Adrenal gland (tissue), 12 donors: ENCODE measurements around the gene NPEPL1. TPM values are rescaled to one million over a fixed set of nuclear protein-coding genes. Genes with fewer than 3 reads are reported as not detected.
A peak's percentile ranks its signal among the peaks of the same experiment; 100 is the strongest.

Experiments used
- DNase-seq, 7 donors: peaks; one replicate each; pipeline ENCODE4 v3.0.0-alpha.2; 2019 to 2020
- H3K27ac ChIP-seq, 5 donors: fragments of 200-600 bp; sonication (generic) in 4 of 5; 1 replicate in 3 of 5; 2 replicates in 2 of 5; pipeline versions ENCODE4 v1.5.1 to v1.8.0; 2016 to 2020; ENCODE audit warnings: mild to moderate bottlenecking in 1 of 5
- H3K27me3 ChIP-seq: fragments of 200-600 bp; 2 replicates; pipeline ENCODE4 v1.8.0; 2021
- H3K36me3 ChIP-seq, 2 donors: fragments of 200-600 bp; replicated peaks in 1 of 2; 1 replicate in 1 of 2; 2 replicates in 1 of 2; pipeline versions ENCODE4 v1.5.1 to v1.8.0; 2018 to 2022
- H3K4me1 ChIP-seq, 2 donors: fragments of 200-600 bp; replicated peaks in 1 of 2; 1 replicate in 1 of 2; 2 replicates in 1 of 2; pipeline versions ENCODE4 v1.5.1 to v1.8.0; 2018 to 2021
- H3K4me3 ChIP-seq, 4 donors: fragments of 200-600 bp; sonication (generic) in 3 of 4; one replicate each; pipeline ENCODE4 v1.5.1; 2016 to 2018
- H3K9me3 ChIP-seq, 3 donors: fragments of 200-600 bp; sonication (generic) in 1 of 3; replicated peaks in 1 of 3; 1 replicate in 2 of 3; 2 replicates in 1 of 3; pipeline versions ENCODE4 v1.5.1 to v1.8.0; 2016 to 2021
- CTCF ChIP-seq, 6 experiments: fragments of 450-650 bp in 4 of 6; fragments of 200-600 bp in 2 of 6; sonication (generic) in 1 of 6; IDR thresholded peaks; 1 replicate in 5 of 6; 2 replicates in 1 of 6; pipeline versions ENCODE4 v1.5.1 to v1.8.0; 2016 to 2021; ENCODE audit warnings: antibody characterized with exemption in 6 of 6, mild to moderate bottlenecking in 2 of 6, moderate library complexity in 1 of 6
- POLR2A ChIP-seq, 2 donors: fragments of 450-650 bp; IDR thresholded peaks; one replicate each; pipeline ENCODE4 v1.6.1; 2017; ENCODE audit warnings: antibody characterized with exemption in 2 of 2, mild to moderate bottlenecking in 2 of 2, moderate library complexity in 1 of 2
- WGBS, 4 donors: extraction: QIAGEN DNeasy Blood & Tissue Kit in 2 of 4; methylation state at CpG; one replicate each; pipeline versions ENCODE4 v1.1.5 to v1.1.7; 2013 to 2017; 5-methylcytosine and 5-hydroxymethylcytosine counted together
- intact Hi-C, 2 donors: fragments of 100-400 bp; cut with DNase I; formaldehyde crosslinking; loops; one replicate each; pipeline versions ENCODE4 v1.14.1 to v1.15.0; 2022 to 2023
- polyA plus RNA-seq, 3 donors: library from polyadenylated mRNA; stranded (reverse); fragments of 200-250 nt in 2 of 3; fragments of 350-450 nt in 1 of 3; fragmentation: Illumina TruSeq in 1 of 3; extraction: RNeasy Lipid Tissue Mini Kit (QIAGEN cat#74804) in 1 of 3; gene quantifications; one replicate each; pipeline ENCODE4 v1.2.3, GENCODE V29; 2013 to 2014
- total RNA-seq, 9 donors: library from RNA; depleted of rRNA in 4 of 9; stranded (reverse); fragments of >200 nt in 4 of 9; fragments of 120-200 nt in 1 of 9; fragmentation: NEBNext Ultra II Directional in 1 of 9; extraction: Animal tissue kit (Norgen Biotek cat#: 25700) in 1 of 9; gene quantifications; one replicate each; pipeline versions ENCODE4 v1.1.0 to v1.2.4, GENCODE V29; 2013 to 2023
- donor health status: healthy with polysubstance abuse.
- donor health status: Bipolar disorder and iron deficiency.
- donor health status: DM: yes; HTN: yes; CAD: no.
- donor health status: DM: no; HTN: no; CAD: no.
- donor health status: DM: no; HTN: no; CAD: no.
- donor health status: DM: yes; HTN: yes; CAD: no.

NPEPL1 gene
- total and polyA plus RNA-seq, 12 donors, result 9.3 to 158 (median 35.2) TPM

- TF ChIP-seq CTCF (IDR thresholded peaks at IDR 0.05) (no peak), POLR2A (IDR thresholded peaks at IDR 0.05) (no peak)
- H3K4me3 ChIP-seq, result no peak overlapping the region
- H3K27me3 ChIP-seq, result no peaks in the 10 kb centered on the region
- H3K4me1 ChIP-seq, result no peaks in the 10 kb centered on the region
- DNase-seq, result no peak
- no peak overlapping the region for H3K27ac ChIP-seq
- no peaks in the 10 kb centered on the region for H3K9me3 ChIP-seq
- no peaks in the 10 kb centered on the region for H3K36me3 ChIP-seq
- intact Hi-C loops, result no loop called here
- WGBS, 4 donors, result 66 to 85% (median 78%) methylated on average over 3 of the region's 3 CpGs
These were observed 68.3 kb downstream of the NPEPL1 start for GRCh38 chr20:58760856-58761255.

GRCh38 chr20:58762120-58762519 is 69.5 kb downstream of the NPEPL1 start:
- DNase-seq, result peak in 1 of 7 donors; percentile 9
- Histone ChIP-seq H3K27me3 (no peaks in the 10 kb centered on the region), H3K4me3 (no peak overlapping the region), H3K4me1 (no peaks in the 10 kb centered on the region), H3K27ac (no peak overlapping the region), H3K9me3 (no peaks in the 10 kb centered on the region), H3K36me3 (no peaks in the 10 kb centered on the region)
- TF ChIP-seq CTCF (IDR thresholded peaks at IDR 0.05) (no peak), POLR2A (IDR thresholded peaks at IDR 0.05) (no peak)
- WGBS, 4 donors, result 57 to 81% (median 68%) methylated on average over 3 to 4 of the region's 4 CpGs
- intact Hi-C loops, result no loop called here

GRCh38 chr20:58763076-58763475 is 70.5 kb downstream of the NPEPL1 start:
- TF ChIP-seq POLR2A (IDR thresholded peaks at IDR 0.05) (no peak), CTCF (IDR thresholded peaks at IDR 0.05) (no peak)
- H3K9me3 ChIP-seq, result no peaks in the 10 kb centered on the region
- no peak for DNase-seq
- 90 to 93% (median 92%) methylated on average over 7 of the region's 7 CpGs for WGBS, 4 donors
- H3K27ac ChIP-seq, result no peak overlapping the region
- H3K4me3 ChIP-seq, result no peak overlapping the region
- no peaks in the 10 kb centered on the region for H3K27me3 ChIP-seq
- H3K4me1 ChIP-seq, result no peaks in the 10 kb centered on the region
- intact Hi-C loops, result no loop called here
- no peaks in the 10 kb centered on the region for H3K36me3 ChIP-seq

Other genes with a start within 250 kb of the NPEPL1 start
- gene APCDD1L, start 177.4 kb upstream of the NPEPL1 start, total RNA-seq, result under 1 TPM in 5 of 9 donors, not detected in 4; 0.06 to 0.96 (median 0.51) TPM
- under 1 TPM; 0.16 to 0.27 (median 0.16) TPM for gene APCDD1L, start 177.4 kb upstream of the NPEPL1 start, polyA plus RNA-seq
- gene STX16, start 41.5 kb upstream of the NPEPL1 start, total RNA-seq, result 10 to 100 TPM; 29.3 to 65.2 (median 36.6) TPM
- 100 to 1,000 TPM in 1 of 3 donors, 10 to 100 TPM in 2; 33.4 to 134 (median 82.5) TPM for gene STX16, start 41.5 kb upstream of the NPEPL1 start, polyA plus RNA-seq
- gene GNAS-AS1, start 158.1 kb downstream of the NPEPL1 start, total RNA-seq, result under 1 TPM in 4 of 9 donors, not detected in 5; 0.11 to 1.00 (median 0.42) TPM
- gene GNAS-AS1, start 158.1 kb downstream of the NPEPL1 start, polyA plus RNA-seq, result under 1 TPM; 0.09 to 0.72 (median 0.10) TPM
- 1,000 to 10,000 TPM in 8 of 9 donors, 100 to 1,000 TPM in 1; 614 to 1,703 (median 1,044) TPM for gene GNAS, start 159.9 kb downstream of the NPEPL1 start, total RNA-seq
- gene GNAS, start 159.9 kb downstream of the NPEPL1 start, polyA plus RNA-seq, result 1,000 to 10,000 TPM; 2,293 to 6,333 (median 4,379) TPM